HG03521 (cell line): ENCODE results near the gene DYNLT4.
"Not testable (repeated sequence)": the region's sequence is repeated elsewhere in the genome, so short reads cannot be mapped to it uniquely, and the experiment has no call there.

Experiments
- ATAC-seq: cut with Tn5 transposase; IDR thresholded peaks from one replicate; pipeline ENCODE4 v1.9.1; 2021; ENCODE audit warnings: mild to moderate bottlenecking, moderate library complexity; ENCODE audit not compliant: unreplicated experiment

The DYNLT4 gene

GRCh38 chr1:44806704-44807363 is at the start of gene DYNLT4:
Gene DYNLT4, minus strand, starts transcription at chr1:44807351. Its CDS starts 683 bp downstream, at chr1:44806668.
- no peak for ATAC-seq

DNA sequence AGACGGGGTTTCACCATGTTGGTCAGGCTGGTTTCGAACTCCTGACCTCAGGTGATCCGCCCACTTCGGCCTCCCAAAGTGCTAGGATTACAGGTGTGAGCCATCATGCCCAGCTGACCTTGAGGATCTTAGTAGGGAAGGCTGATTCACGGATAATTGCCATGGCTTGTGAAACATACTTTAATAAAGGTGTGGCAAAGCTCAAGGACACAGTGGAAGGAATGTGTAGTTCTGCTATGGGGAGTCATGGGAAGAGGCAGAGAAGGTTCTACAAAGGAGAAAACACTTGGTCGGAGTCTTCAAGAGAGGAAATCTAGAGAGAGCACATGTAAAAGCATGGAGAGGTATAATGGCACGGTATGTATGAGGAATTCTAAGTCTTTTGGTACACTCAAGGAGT is 48.6 kb upstream of the DYNLT4 start:
- ATAC-seq: no peak

- no peak for ATAC-seq
These were observed 47.8 kb upstream of the DYNLT4 start for GRCh38 chr1:44854970-44855369.

DNA sequence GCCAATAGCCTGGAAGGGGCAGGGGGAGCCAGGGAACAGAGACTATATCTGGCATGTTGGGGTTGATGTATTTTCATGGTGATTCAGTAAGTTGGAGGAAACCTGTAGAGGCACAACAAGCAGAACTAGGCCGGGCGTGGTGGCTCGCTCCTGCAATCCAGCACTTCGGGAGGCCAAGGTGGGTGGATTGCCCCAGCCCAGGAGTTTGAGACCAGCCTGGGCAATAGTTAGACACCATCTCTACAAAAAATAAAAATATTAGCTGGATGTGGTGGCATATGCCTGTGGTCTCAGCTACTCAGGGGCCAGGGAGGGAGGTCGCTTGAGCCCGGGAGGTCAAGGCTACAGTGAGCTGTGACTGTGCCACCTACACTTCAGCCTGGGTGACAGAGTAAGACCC is 46.0 kb upstream of the DYNLT4 start:
- ATAC-seq: no peak

DNA sequence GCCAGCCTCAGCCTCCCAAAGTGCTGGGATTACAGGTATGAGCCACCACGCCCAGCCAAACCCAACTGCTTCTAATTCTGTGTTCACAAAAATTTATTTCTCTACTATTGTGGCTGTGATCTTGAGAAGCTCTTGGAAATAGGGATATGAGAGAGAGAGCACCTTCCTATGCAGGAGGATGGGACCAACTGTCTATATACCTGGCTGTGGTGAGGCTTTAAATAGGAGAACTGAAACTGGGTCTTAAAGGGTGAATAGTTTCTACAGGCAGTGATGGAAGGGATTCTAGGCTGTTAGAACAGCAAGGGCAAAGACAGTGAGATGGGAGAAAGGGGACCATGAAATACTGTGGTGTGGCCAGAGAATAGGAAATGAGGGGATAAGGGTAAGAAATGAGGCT is 44.2 kb upstream of the DYNLT4 start:
- no peak for ATAC-seq

DNA sequence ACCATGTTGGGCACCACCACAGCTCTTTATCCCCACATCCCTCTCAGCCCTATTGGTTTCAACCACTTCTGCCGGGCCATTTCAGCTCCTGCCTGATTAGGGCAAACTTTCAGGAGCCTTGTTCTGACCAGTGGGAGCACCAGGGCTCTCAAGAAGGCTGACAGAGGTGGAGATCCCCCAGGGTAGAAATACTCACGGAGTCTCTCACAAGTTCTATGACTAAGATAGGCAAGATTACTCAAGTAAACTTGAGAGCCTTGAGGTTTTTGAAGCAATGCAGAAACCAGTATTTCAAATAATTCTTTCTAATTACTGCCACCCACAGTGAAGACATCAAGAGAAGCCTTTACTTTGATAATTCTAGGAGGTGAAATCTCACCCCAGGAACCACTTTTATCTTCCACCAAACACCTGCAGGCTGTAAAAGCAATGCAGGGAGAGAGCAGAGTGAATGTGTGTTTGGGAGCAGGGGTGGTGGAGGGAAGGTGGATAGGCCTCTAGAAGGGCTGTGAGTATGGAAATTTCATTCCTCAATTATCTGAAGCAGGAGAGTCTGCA is 42.5 kb upstream of the DYNLT4 start:
- no peak for ATAC-seq

DNA sequence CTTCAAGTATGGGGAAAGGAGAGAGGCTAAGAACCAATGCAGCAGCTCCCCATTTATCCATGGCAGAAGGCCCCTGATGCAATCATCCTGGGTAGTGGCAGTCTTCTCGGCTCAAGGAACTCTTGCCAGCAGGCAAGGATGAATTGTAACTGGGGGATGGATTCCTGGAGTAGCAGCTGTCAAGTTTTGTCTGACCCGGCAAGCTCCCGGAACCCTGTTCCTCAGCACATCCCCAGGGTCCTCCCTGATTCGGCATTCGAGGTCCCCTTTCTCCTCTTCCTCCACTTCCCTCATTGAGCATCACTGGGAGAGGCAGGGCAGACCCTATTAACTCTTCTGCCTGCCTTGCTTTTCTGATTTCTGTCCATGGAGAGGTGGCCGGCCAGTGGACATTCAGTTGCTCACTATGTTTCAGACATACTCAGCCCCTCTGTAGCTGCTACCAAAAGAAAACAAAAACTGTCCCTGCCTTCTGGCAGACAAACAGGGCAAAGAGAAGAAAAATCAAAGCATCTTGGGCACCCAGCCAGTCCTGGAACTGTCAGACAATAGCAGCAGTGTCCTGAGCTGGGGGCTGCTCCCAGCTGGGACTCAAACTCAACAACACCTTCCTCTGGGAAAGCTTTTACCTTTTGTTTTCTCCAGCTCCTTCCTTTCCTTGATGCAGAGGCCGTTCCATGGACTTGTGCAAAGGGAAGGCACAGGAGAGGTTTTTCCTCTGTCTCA is 41.5 kb upstream of the DYNLT4 start:
- ATAC-seq: no peak

DNA sequence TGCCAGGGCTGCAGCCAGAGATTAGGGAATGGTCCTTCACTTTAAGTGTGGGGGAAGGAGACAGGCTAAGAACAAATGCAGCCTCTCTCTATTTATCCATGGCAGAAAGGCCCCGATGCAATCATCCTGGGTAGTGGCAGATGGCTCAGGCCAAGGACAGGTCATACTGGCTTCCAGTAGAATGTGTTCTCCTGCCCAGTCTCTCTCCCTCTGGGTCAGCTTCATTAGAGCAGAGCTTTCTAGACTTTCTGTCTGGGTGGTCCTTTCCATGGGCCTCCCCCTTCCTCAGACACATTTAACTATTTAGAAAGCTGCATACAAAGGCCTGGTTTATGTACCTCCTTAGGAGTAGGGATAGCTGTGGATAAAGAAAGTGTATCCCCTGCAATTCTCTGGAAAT is 40.7 kb upstream of the DYNLT4 start:
- ATAC-seq: no peak

GRCh38 chr1:44846985-44847384 is 39.8 kb upstream of the DYNLT4 start:
- ATAC-seq: no peak

DNA sequence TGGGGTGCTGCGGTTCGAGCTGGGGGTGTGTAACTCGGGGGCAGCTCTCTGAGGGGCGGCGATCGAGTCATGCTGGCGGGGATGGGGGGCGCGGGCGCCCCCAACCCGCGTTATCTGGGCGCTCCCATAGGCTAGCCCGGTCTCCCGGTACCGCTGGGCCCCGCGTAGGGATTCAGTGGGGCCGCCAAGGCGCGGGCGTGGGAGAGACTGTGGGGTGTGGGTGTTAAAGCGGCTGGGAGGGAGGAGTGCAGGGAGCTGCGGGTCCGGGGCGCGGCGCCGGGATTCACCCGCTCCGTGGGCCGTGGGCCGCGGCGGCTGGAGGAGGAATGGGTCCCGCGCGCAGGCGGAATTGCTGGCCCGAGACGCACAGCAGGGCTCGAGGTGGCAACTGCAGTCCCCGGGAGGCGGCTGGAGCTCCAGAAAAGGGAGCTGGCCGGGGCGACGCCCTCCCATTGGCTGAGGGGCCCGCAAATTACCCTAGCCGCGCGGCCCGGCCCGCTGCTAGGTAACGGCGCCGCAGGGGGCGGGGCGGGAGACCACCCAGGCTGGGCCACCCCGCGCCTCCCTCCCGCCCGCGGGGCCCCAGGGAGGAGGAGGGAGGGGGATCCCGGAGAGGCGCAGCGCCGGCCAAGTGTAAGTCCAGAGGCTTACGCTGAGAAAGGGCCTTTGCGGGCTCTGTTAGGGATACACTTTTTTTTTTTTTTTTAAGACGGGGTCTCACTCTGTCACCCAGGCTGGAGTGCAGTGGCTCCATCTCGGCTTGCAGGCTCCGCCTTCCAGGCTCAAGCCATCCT is 35.9 kb upstream of the DYNLT4 start, which contains the start of gene PTCH2:
Gene PTCH2, minus strand, starts transcription at position 392 of the 794 bp plus-strand sequence. Its CDS starts 321 bp downstream, at position 71.
- no peak for ATAC-seq

- no peak for ATAC-seq
These were observed 35.3 kb upstream of the DYNLT4 start for GRCh38 chr1:44842486-44842861.

DNA sequence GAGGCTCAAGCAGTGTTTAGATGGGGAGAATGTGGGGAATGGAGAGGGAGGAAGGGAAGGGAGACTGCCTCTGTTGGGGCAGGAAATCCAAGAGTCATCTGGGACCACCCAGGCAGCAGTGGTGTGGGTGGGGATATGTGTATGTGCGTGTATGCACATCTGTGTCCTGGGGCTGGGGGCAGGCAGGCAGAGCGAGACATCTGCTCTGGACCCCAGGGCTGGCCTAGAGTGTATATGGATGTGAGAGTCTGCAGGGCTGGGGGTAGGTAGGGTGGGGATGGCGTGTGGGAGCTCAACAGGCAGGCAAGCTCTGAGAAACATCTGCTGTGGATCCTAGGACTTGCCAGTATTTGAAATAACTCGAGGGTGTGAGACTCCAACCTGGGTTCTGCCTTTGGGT is 32.4 kb upstream of the DYNLT4 start:
- no peak for ATAC-seq

GRCh38 chr1:44838294-44838693 is 31.1 kb upstream of the DYNLT4 start:
- ATAC-seq: not testable (repeated sequence)

- peak; percentile 62 for ATAC-seq
These were observed 28.9 kb upstream of the DYNLT4 start for GRCh38 chr1:44835738-44836675.

GRCh38 chr1:44834328-44834727 is 27.2 kb upstream of the DYNLT4 start:
- no peak for ATAC-seq

DNA sequence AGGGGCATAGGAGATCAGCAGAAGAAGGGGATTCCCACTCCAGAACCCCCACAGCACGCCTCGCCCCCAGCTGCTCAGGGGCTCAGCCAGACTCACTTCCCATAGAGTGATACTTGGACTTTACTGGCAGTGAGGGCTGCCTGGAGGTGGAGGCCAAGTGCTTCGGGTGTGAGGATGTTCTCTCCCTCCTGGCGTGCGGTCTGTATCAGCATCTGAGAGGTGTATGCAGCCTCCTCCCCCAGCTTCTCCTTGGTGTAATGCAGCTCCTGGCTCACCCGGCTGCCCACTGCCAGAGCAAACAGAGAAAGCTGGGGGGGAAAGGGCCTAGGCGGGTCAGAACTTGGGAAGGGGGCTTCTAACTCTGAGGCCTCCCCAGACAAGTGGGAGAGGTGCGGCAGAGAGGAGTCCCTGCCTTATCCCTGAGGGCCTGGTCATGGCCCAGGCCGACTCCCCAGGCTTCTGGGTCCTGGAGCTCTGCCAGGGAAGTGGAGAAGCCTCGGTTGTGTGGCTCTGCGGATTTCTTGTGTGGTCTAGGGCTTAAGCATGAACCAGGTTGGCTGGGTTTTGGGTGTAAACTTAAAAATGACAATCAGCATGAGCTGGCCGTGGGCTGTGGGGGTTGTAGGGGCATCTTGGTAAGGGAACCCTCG is 25.0 kb upstream of the DYNLT4 start:
- ATAC-seq: no peak

- no peak for ATAC-seq
These were observed 24.4 kb upstream of the DYNLT4 start for GRCh38 chr1:44831516-44831915.

GRCh38 chr1:44830900-44831304 is 23.8 kb upstream of the DYNLT4 start:
- no peak for ATAC-seq

- no peak for ATAC-seq
These were observed 22.6 kb upstream of the DYNLT4 start for GRCh38 chr1:44829506-44830384.
